Measurements from ENCODE around the gene VWF. TPM values are rescaled to one million over a fixed set of nuclear protein-coding genes. Genes with fewer than 3 reads are reported as not detected.
"Not testable (repeated sequence)": the region's sequence is repeated elsewhere in the genome, so short reads cannot be mapped to it uniquely, and the experiment has no call there.

VWF gene
- total RNA-seq (2014; rRNA removed; shearing (Covaris generic)) = 1.6 and 2.3 TPM in 2 replicates

- Histone ChIP-seq H3K4me3 (ENCODE audit: insufficient read depth, low read depth, low read length) (no peak within 1 kb of the TSS; the same call in 1 of the 2 replicates), H3K36me3 (replicated peaks; ENCODE audit: control insufficient read depth, insufficient read depth, low read length) (no peaks in the 10 kb centered on the region), H3K27me3 (ENCODE audit: control insufficient read depth, insufficient read depth, low read length) (no peaks in the 10 kb centered on the region; the same call in 1 of the 2 replicates)
- no peak for DNase-seq
Observed at GRCh38 chr12:6124411-6125309, at the start of gene VWF. TSS of gene VWF (minus strand) at chr12:6124670. CDS start at chr12:6123196, 1,474 bp downstream.

GRCh38 chr12:6172862-6173261, 48.4 kb upstream of the VWF start:
- no peak overlapping the region for H3K4me3 ChIP-seq (ENCODE audit: insufficient read depth, low read depth, low read length)
- DNase-seq = no peak

GRCh38 chr12:6172086-6172485, 47.6 kb upstream of the VWF start:
- Histone ChIP-seq H3K36me3 (replicated peaks; ENCODE audit: control insufficient read depth, insufficient read depth, low read length) (no peaks in the 10 kb centered on the region), H3K4me3 (ENCODE audit: insufficient read depth, low read depth, low read length) (no peak overlapping the region), H3K27me3 (ENCODE audit: control insufficient read depth, insufficient read depth, low read length) (no peaks in the 10 kb centered on the region)
- DNase-seq = no peak

More at GRCh38 chr12:6172862-6173261, 48.4 kb upstream of the VWF start:
- no peaks in the 10 kb centered on the region for H3K27me3 ChIP-seq (ENCODE audit: control insufficient read depth, insufficient read depth, low read length)
- no peaks in the 10 kb centered on the region for H3K36me3 ChIP-seq (replicated peaks; ENCODE audit: control insufficient read depth, insufficient read depth, low read length)

GRCh38 chr12:6171409-6172015, 47.0 kb upstream of the VWF start:
- no peak overlapping the region for H3K4me3 ChIP-seq (ENCODE audit: insufficient read depth, low read depth, low read length)
- H3K36me3 ChIP-seq (replicated peaks; ENCODE audit: control insufficient read depth, insufficient read depth, low read length) = no peaks in the 10 kb centered on the region
- no peak for DNase-seq
- no peaks in the 10 kb centered on the region for H3K27me3 ChIP-seq (ENCODE audit: control insufficient read depth, insufficient read depth, low read length)

GRCh38 chr12:6167327-6168280, 43.1 kb upstream of the VWF start:
- H3K36me3 ChIP-seq (replicated peaks; ENCODE audit: control insufficient read depth, insufficient read depth, low read length) = no peaks in the 10 kb centered on the region
- no peaks in the 10 kb centered on the region for H3K27me3 ChIP-seq (ENCODE audit: control insufficient read depth, insufficient read depth, low read length)
- DNase-seq = no peak
- no peak overlapping the region for H3K4me3 ChIP-seq (ENCODE audit: insufficient read depth, low read depth, low read length)

- no peak for DNase-seq
- Histone ChIP-seq H3K4me3 (ENCODE audit: insufficient read depth, low read depth, low read length) (no peak overlapping the region), H3K27me3 (ENCODE audit: control insufficient read depth, insufficient read depth, low read length) (no peaks in the 10 kb centered on the region), H3K36me3 (replicated peaks; ENCODE audit: control insufficient read depth, insufficient read depth, low read length) (no peaks in the 10 kb centered on the region)
Observed at GRCh38 chr12:6166808-6167207, 42.3 kb upstream of the VWF start.

GRCh38 chr12:6165395-6165794, 40.9 kb upstream of the VWF start:
- no peak for DNase-seq

GRCh38 chr12:6163416-6164060, 39.1 kb upstream of the VWF start:
- Histone ChIP-seq H3K36me3 (replicated peaks; ENCODE audit: control insufficient read depth, insufficient read depth, low read length) (no peaks in the 10 kb centered on the region), H3K4me3 (ENCODE audit: insufficient read depth, low read depth, low read length) (no peak overlapping the region), H3K27me3 (ENCODE audit: control insufficient read depth, insufficient read depth, low read length) (no peaks in the 10 kb centered on the region)
- DNase-seq = no peak

More at GRCh38 chr12:6165395-6165794, 40.9 kb upstream of the VWF start:
- Histone ChIP-seq H3K4me3 (ENCODE audit: insufficient read depth, low read depth, low read length) (no peak overlapping the region), H3K36me3 (replicated peaks; ENCODE audit: control insufficient read depth, insufficient read depth, low read length) (no peaks in the 10 kb centered on the region), H3K27me3 (ENCODE audit: control insufficient read depth, insufficient read depth, low read length) (no peaks in the 10 kb centered on the region)

GRCh38 chr12:6161124-6161882, 36.8 kb upstream of the VWF start:
- Histone ChIP-seq H3K27me3 (ENCODE audit: control insufficient read depth, insufficient read depth, low read length) (no peaks in the 10 kb centered on the region), H3K36me3 (replicated peaks; ENCODE audit: control insufficient read depth, insufficient read depth, low read length) (no peaks in the 10 kb centered on the region), H3K4me3 (ENCODE audit: insufficient read depth, low read depth, low read length) (no peak overlapping the region)
- no peak for DNase-seq

GRCh38 chr12:6160049-6160649, 35.7 kb upstream of the VWF start:
- DNase-seq; H3K27me3 ChIP-seq (ENCODE audit: control insufficient read depth, insufficient read depth, low read length); H3K36me3 ChIP-seq (replicated peaks; ENCODE audit: control insufficient read depth, insufficient read depth, low read length); H3K4me3 ChIP-seq (ENCODE audit: insufficient read depth, low read depth, low read length): not testable (repeated sequence)

- not testable (repeated sequence) for DNase-seq; H3K27me3 ChIP-seq (ENCODE audit: control insufficient read depth, insufficient read depth, low read length); H3K4me3 ChIP-seq (ENCODE audit: insufficient read depth, low read depth, low read length); H3K36me3 ChIP-seq (replicated peaks; ENCODE audit: control insufficient read depth, insufficient read depth, low read length)
Observed at GRCh38 chr12:6159166-6160011, 34.9 kb upstream of the VWF start.

GRCh38 chr12:6158749-6159148, 34.3 kb upstream of the VWF start:
- Histone ChIP-seq H3K36me3 (replicated peaks; ENCODE audit: control insufficient read depth, insufficient read depth, low read length) (no peaks in the 10 kb centered on the region), H3K4me3 (ENCODE audit: insufficient read depth, low read depth, low read length) (no peak overlapping the region), H3K27me3 (ENCODE audit: control insufficient read depth, insufficient read depth, low read length) (no peaks in the 10 kb centered on the region)
- no peak for DNase-seq
